Breast epithelium (tissue), 4 donors: ENCODE measurements around the gene MPDU1. TPM values are rescaled to one million over a fixed set of nuclear protein-coding genes. Genes with fewer than 3 reads are reported as not detected.

Experiments used
- DNase-seq, 2 donors: peaks; one replicate each; pipeline ENCODE4 v3.0.0-alpha.2; 2019; ENCODE audit warnings: low spot score in 2 of 2
- H3K27ac ChIP-seq, 2 donors: fragments of 200-600 bp; sonication (generic) in 1 of 2; one replicate each; pipeline ENCODE4 v1.5.1; 2016 to 2019; ENCODE audit warnings: mild to moderate bottlenecking in 1 of 2
- H3K27me3 ChIP-seq, 2 donors: fragments of 200-600 bp; sonication (generic) in 1 of 2; one replicate each; pipeline versions ENCODE4 v1.5.1 to v1.6.0; 2017 to 2019; ENCODE audit warnings: control low read depth in 1 of 2, mild to moderate bottlenecking in 1 of 2
- H3K36me3 ChIP-seq: fragments of 200-600 bp; one replicate; pipeline ENCODE4 v1.5.1; 2019
- H3K4me1 ChIP-seq, 2 donors: fragments of 200-600 bp; sonication (generic); one replicate each; pipeline ENCODE4 v1.5.1; 2016 to 2019; ENCODE audit warnings: control low read depth in 1 of 2
- H3K4me3 ChIP-seq, 3 donors: fragments of 200-600 bp; sonication (generic); 1 replicate in 2 of 3; 2 replicates in 1 of 3; pipeline ENCODE4 v1.5.1; 2016 to 2019; ENCODE audit warnings: mild to moderate bottlenecking in 3 of 3, moderate library complexity in 2 of 3
- H3K9me3 ChIP-seq, 2 donors: fragments of 200-600 bp; sonication (generic) in 1 of 2; one replicate each; pipeline ENCODE4 v1.5.1; 2016 to 2019; ENCODE audit warnings: control low read depth in 1 of 2
- CTCF ChIP-seq, 3 donors: fragments of 450-650 bp; IDR thresholded peaks; one replicate each; pipeline ENCODE4 v1.5.1; 2016 to 2017; ENCODE audit warnings: antibody characterized with exemption in 3 of 3, mild to moderate bottlenecking in 3 of 3, moderate library complexity in 3 of 3
- POLR2A ChIP-seq: fragments of 450-650 bp; IDR thresholded peaks from one replicate; pipeline ENCODE4 v1.6.1; 2016; ENCODE audit warnings: antibody characterized with exemption, mild to moderate bottlenecking, moderate library complexity
- POLR2AphosphoS5 ChIP-seq, 3 donors: sonication (generic); formaldehyde crosslinking; IDR thresholded peaks; one replicate each; pipeline ENCODE4 v1.6.1; 2017; ENCODE audit warnings: antibody characterized with exemption in 3 of 3
- intact Hi-C: fragments of 100-400 bp; cut with DNase I; formaldehyde crosslinking; loops from one replicate; pipeline ENCODE4 v1.15.1; 2023; ENCODE audit warnings: low total_unique reads
- total RNA-seq, 3 donors: library from RNA; depleted of rRNA; stranded (reverse); fragments of >200 nt; gene quantifications; one replicate each; pipeline ENCODE4 v1.1.0, GENCODE V29; 2016

Gene MPDU1
- total RNA-seq, 3 donors from 2014 or later = 66.6 to 140 (median 74.4) TPM

GRCh38 chr17:7582396-7583252 lies 1.0 kb upstream of the MPDU1 start:
- peaks cover 16 to 22% of the 10 kb centered on the region in 2 donors for H3K4me1 ChIP-seq
- H3K9me3 ChIP-seq = no peaks in the 10 kb centered on the region
- H3K27ac ChIP-seq = peak overlapping the region; percentile 96 to 99
- TF ChIP-seq POLR2A = no peak
- TF ChIP-seq CTCF (IDR thresholded peaks at IDR 0.05) = no peak
- no peak for TF ChIP-seq POLR2AphosphoS5 (IDR thresholded peaks at IDR 0.05)
- H3K36me3 ChIP-seq = no peaks in the 10 kb centered on the region
- DNase-seq = no peak
- intact Hi-C loops = no loop called here
- H3K27me3 ChIP-seq = no peaks in the 10 kb centered on the region
- H3K4me3 ChIP-seq = peak overlapping the region; percentile 59 to 73 (median 59)

DNA sequence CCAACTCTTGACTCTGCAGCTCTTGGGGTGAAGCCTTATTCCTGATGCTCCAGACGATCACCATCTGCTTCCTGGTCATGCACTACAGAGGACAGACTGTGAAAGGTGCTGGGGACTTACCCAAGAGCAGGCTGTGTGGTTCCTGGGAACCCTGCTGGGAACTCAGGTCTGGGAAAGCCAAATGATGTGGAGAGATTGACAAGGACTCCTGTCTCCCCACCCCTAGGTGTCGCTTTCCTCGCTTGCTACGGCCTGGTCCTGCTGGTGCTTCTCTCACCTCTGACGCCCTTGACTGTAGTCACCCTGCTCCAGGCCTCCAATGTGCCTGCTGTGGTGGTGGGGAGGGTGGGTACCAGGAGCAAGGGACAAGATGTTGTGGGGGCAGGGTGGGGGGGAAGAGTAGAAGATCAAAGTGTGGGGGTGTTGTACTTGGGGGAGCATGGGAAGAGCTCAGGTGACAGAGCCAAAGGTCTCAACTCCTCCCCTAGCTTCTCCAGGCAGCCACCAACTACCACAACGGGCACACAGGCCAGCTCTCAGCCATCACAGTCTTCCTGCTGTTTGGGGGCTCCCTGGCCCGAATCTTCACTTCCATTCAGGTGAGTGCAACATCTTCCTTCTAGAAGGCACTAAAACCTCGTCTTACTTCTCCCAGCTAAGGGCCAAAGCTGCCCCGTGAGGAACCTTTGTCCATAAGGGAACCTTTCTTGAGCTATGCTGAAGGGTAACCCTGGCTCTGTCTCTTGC lies 3.2 kb downstream of the MPDU1 start:
- TF ChIP-seq CTCF (IDR thresholded peaks at IDR 0.05) (peak in 1 of 3 donors; percentile 21), POLR2AphosphoS5 (IDR thresholded peaks at IDR 0.05) (no peak)
- no peaks in the 10 kb centered on the region for H3K27me3 ChIP-seq
- H3K9me3 ChIP-seq = no peaks in the 10 kb centered on the region
- H3K27ac ChIP-seq = peak overlapping the region in 1 of 2 donors; percentile 48
- no peak for DNase-seq
- peaks cover 14 to 21% of the 10 kb centered on the region in 2 donors for H3K4me1 ChIP-seq
- H3K4me3 ChIP-seq = no peak overlapping the region
- intact Hi-C loops = no loop called here
- H3K36me3 ChIP-seq = no peaks in the 10 kb centered on the region

- intact Hi-C loops = no loop called here
These were observed 3.9 kb downstream of the MPDU1 start for GRCh38 chr17:7587420-7588151.

GRCh38 chr17:7588553-7589203 lies 5.0 kb downstream of the MPDU1 start:
- Histone ChIP-seq H3K36me3 (peaks cover 12% of the 10 kb centered on the region), H3K9me3 (no peaks in the 10 kb centered on the region), H3K4me3 (peak overlapping the region; percentile 32 to 79 (median 60)), H3K27me3 (no peaks in the 10 kb centered on the region), H3K4me1 (peaks cover 2 to 12% of the 10 kb centered on the region in 2 donors), H3K27ac (peak overlapping the region; percentile 68 to 80)
- TF ChIP-seq CTCF (IDR thresholded peaks at IDR 0.05) (no peak), POLR2AphosphoS5 (IDR thresholded peaks at IDR 0.05) (no peak), POLR2A (no peak)
- intact Hi-C loops = no loop called here
- no peak for DNase-seq

More at GRCh38 chr17:7587420-7588151, 3.9 kb downstream of the MPDU1 start:
- DNase-seq = no peak
- Histone ChIP-seq H3K27me3 (no peaks in the 10 kb centered on the region), H3K9me3 (no peaks in the 10 kb centered on the region), H3K4me1 (peaks cover 9 to 17% of the 10 kb centered on the region in 2 donors), H3K27ac (peak overlapping the region in 1 of 2 donors; percentile 80), H3K4me3 (peak overlapping the region in 1 of 3 donors; percentile 79), H3K36me3 (peaks cover 5% of the 10 kb centered on the region)
- TF ChIP-seq POLR2AphosphoS5 (IDR thresholded peaks at IDR 0.05) = no peak
- TF ChIP-seq POLR2A = no peak
- no peak for TF ChIP-seq CTCF (IDR thresholded peaks at IDR 0.05)
